ENCODE data around the gene PRSS48. TPM values are rescaled to one million over a fixed set of nuclear protein-coding genes. Genes with fewer than 3 reads are reported as not detected.

Gene PRSS48
- polyA plus RNA-seq, 2 donors = not detected

- Histone ChIP-seq H3K36me3 (ENCODE audit: control insufficient read depth in 2 of 2, insufficient read depth in 2 of 2, low read length in 1 of 2) (no peaks in the 10 kb centered on the region), H3K4me1 (ENCODE audit: control insufficient read depth in 2 of 2, insufficient read depth in 2 of 2, low read length in 1 of 2) (no peaks in the 10 kb centered on the region), H3K4me3 (ENCODE audit: low read depth in 1 of 2, low read length in 2 of 2) (no peak overlapping the region), H3K9me3 (ENCODE audit: control insufficient read depth in 2 of 2, insufficient read depth in 1 of 2, low read depth in 1 of 2, low read length in 1 of 2) (no peaks in the 10 kb centered on the region), H3K27ac (ENCODE audit: low read depth in 2 of 2, low read length in 1 of 2) (no peak overlapping the region), H3K27me3 (ENCODE audit: control insufficient read depth in 1 of 2, insufficient read depth in 2 of 2, low read length in 2 of 2) (no peaks in the 10 kb centered on the region)
- 73 to 91% methylated on average over 5 of the region's 5 CpGs for WGBS, 2 donors
Measured at GRCh38 chr4:151340751-151341385, 63.9 kb downstream of the PRSS48 start.

Other genes with a start within 250 kb of the PRSS48 start
- 1,000 to 10,000 TPM; 1,995 to 2,736 TPM for gene RPS3A, start 177.5 kb upstream of the PRSS48 start, polyA plus RNA-seq
- gene SH3D19, start 48.4 kb downstream of the PRSS48 start, polyA plus RNA-seq = 10 to 100 TPM; 19.1 to 22.8 TPM
- gene FHIP1A, start 132.0 kb downstream of the PRSS48 start, polyA plus RNA-seq = 1 to 10 TPM; 4.6 to 5.4 TPM

Measured in esophagus (tissue), 2 donors.